ENCODE data around the gene OTUB2.

OTUB2 gene

DNA sequence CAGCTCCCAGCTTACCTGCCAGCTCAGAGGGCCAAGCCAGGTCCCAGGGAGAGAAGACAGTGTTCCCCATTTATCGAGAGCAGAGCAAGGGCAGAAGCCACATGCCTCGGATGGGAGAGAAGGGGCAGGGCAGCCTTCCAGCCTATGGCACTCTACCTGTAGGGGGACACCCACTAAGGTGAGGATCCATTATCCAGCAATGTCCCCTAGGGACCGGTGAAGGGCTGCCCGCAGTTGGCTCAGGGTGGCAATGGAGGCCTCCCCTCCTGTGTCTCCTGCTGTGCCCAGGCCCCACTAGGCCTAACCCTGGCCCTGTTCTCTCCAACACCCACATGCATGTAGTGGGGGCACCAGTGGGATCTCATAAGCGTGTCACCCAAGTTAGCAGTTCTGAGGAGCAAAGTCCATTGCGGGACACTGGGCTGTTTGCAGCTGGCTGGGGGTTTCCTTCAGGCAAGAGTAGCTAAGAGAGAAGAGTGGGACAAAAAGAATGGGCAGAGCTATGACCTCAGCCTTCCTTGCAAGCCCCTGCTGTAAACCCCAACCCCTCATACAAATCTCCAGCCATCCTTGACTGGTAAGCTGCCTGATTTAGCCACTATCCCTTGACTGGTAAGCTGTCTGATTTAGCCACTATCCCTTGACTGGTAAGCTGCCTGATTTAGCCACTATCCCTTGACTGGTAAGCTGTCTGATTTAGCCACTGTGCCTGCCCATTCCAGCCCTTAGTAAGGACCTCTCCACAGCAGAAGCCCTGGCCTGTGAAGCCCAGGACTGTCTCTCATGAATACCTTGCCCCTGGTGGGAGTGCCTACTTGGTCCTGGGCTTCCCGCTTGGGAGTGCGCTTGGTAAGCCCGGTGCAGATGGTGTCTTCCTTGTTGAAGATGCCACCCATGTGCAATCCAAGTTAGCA lies 44.6 kb upstream of the OTUB2 start:
- no peak for TF ChIP-seq CTCF (IDR thresholded peaks at IDR 0.05; ENCODE audit: insufficient read depth, low read depth, low read length, missing control alignments)
- DNase-seq (ENCODE audit: low read depth) = no peak

DNA sequence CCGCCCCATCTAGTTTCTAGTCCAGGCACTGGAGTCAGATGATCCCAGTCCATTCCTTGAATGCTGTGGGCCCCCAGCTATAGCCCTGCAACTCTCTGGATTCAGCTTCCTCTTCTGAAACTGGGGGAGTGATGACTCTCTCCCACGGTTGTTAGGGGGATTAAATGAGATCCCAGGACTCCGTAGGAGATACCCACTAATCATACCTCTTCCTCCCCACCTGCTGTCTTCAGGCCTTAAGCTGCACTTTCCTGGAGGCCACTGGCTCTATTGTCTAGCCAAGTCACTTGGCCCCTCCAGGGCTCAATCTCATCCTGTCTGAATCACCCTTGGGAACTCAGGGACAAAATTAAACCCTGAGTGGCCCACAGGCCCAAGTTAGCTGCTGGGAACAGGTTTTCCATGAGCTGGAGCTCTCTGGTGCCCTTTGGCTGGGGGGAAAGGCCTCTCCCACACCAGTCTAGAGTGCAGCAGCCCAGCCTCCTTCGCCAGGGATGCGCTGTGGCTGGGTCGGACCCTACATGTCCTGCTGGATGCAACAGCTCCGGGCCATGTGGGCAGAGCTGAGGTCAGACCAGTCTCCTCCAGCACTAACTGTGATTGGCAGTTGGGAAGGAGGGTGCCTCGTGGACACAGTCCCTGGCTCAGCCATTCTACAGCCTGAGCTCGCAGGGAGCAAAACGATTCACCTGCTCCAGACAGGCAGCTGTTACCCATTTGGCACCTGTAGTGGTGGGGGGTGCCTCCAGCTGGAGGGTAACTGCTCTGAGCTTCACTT lies 43.7 kb upstream of the OTUB2 start:
- TF ChIP-seq CTCF (IDR thresholded peaks at IDR 0.05; ENCODE audit: insufficient read depth, low read depth, low read length, missing control alignments) = no peak
- H3K4me3 ChIP-seq (ENCODE audit: low read length) = no peak overlapping the region
- DNase-seq (ENCODE audit: low read depth) = no peak

More for the DNA sequence above, 44.6 kb upstream of the OTUB2 start:
- H3K4me3 ChIP-seq (ENCODE audit: low read length) = no peak overlapping the region

GRCh38 chr14:93984070-93984469 lies 42.1 kb upstream of the OTUB2 start:
- no peak for TF ChIP-seq CTCF (IDR thresholded peaks at IDR 0.05; ENCODE audit: insufficient read depth, low read depth, low read length, missing control alignments)
- H3K4me3 ChIP-seq (ENCODE audit: low read length) = no peak overlapping the region
- peak; percentile 22 for DNase-seq (ENCODE audit: low read depth)

DNA sequence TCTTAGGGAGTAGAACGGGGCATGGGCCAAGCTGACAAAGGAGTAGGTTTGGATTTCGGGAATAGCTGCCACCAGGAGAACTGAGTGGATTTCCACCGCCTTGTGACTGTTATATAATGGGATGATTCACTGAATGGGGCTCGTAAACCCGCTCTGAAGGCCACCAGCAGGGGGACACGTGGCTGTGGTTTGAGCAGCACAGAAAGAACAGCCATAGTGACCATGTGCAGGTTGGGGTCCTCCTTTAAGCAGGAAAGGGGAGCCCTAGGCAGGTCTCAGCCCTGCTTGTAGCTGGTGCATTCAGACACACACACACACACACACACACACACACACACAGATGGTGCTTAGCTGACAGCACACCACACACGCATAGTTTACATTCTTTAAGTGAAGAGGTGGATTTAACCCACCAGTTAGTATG lies 41.1 kb upstream of the OTUB2 start:
- peak; percentile 27 for DNase-seq (ENCODE audit: low read depth)
- no peak overlapping the region for H3K4me3 ChIP-seq (ENCODE audit: low read length)
- TF ChIP-seq CTCF (IDR thresholded peaks at IDR 0.05; ENCODE audit: insufficient read depth, low read depth, low read length, missing control alignments) = peak; percentile 24

- no peak overlapping the region for H3K4me3 ChIP-seq (ENCODE audit: low read length)
- TF ChIP-seq CTCF (IDR thresholded peaks at IDR 0.05; ENCODE audit: insufficient read depth, low read depth, low read length, missing control alignments) = no peak
- no peak for DNase-seq (ENCODE audit: low read depth)
Observed at GRCh38 chr14:93986955-93987354, 39.2 kb upstream of the OTUB2 start.

GRCh38 chr14:93987376-93987775 lies 38.8 kb upstream of the OTUB2 start:
- DNase-seq (ENCODE audit: low read depth) = peak; percentile 22
- no peak overlapping the region for H3K4me3 ChIP-seq (ENCODE audit: low read length)
- TF ChIP-seq CTCF (IDR thresholded peaks at IDR 0.05; ENCODE audit: insufficient read depth, low read depth, low read length, missing control alignments) = no peak

Measured in epithelial cell of esophagus (primary cell).